Activated CD4-positive, alpha-beta T cell treated with anti-CD3 and anti-CD28 coated beads, Interleukin-2, amount 10 ng/mL, durations not matched to agents 7 days and 5 days (primary cell): ENCODE measurements around the gene ABCA3. TPM values are rescaled to one million over a fixed set of nuclear protein-coding genes. Genes with fewer than 3 reads are reported as not detected.

Experiments used
- CTCF ChIA-PET: fragments of 350-600 bp; sonication (Branson Sonifier 250); formaldehyde crosslinking; loops from one replicate; lab custom pipeline; 2021; ENCODE audit warnings: antibody characterized with exemption; lab: Charles Lee
- POLR2A ChIA-PET: fragments of 350-600 bp; sonication (Branson Sonifier 250); formaldehyde crosslinking; loops from one replicate; lab custom pipeline; 2021; ENCODE audit warnings: antibody characterized with exemption; lab: Charles Lee
- DNase-seq: peaks from one replicate; pipeline ENCODE4 v3.0.0-alpha.2; 2020
- H3K27ac Mint-ChIP-seq: one replicate; pipeline ENCODE4 v1.8.0; 2021; ENCODE audit warnings: mild to moderate bottlenecking, moderate library complexity, mixed read lengths
- H3K27me3 Mint-ChIP-seq: one replicate; pipeline ENCODE4 v1.8.0; 2021; ENCODE audit warnings: mixed read lengths
- H3K36me3 Mint-ChIP-seq: one replicate; pipeline ENCODE4 v1.8.0; 2021; ENCODE audit warnings: low read depth, mixed read lengths
- H3K4me1 Mint-ChIP-seq: one replicate; pipeline ENCODE4 v1.8.0; 2021; ENCODE audit warnings: mixed read lengths
- H3K4me3 Mint-ChIP-seq: one replicate; pipeline ENCODE4 v1.8.0; 2021; ENCODE audit warnings: mild to moderate bottlenecking, moderate library complexity, mixed read lengths
- H3K9me3 Mint-ChIP-seq: one replicate; pipeline ENCODE4 v1.8.0; 2021; ENCODE audit warnings: mixed read lengths
- total RNA-seq, 2 experiments: library from RNA; stranded (reverse); gene quantifications; one replicate each; pipeline ENCODE4 v1.2.3, GENCODE V29; 2021

ABCA3 gene
- total RNA-seq, 2 experiments from 2014 or later: 5.0 to 6.0 TPM

- ChIA-PET POLR2A (no interaction called here), CTCF (interaction anchor here (0.6 to 1.2 kb wide), 3 partner anchors 8 to 951 kb away, joined by 3 to 5 read pairs (median 3); no protein-coding TSS in a partner anchor)
- Mint-ChIP-seq H3K4me3 (no peak overlapping the region), H3K4me1 (no peaks in the 10 kb centered on the region), H3K9me3 (no peaks in the 10 kb centered on the region), H3K27me3 (no peaks in the 10 kb centered on the region), H3K36me3 (no peaks in the 10 kb centered on the region), H3K27ac (no peak overlapping the region)
- no peak for DNase-seq
Measured at GRCh38 chr16:2280981-2281542, 59.5 kb downstream of the ABCA3 start.

DNA sequence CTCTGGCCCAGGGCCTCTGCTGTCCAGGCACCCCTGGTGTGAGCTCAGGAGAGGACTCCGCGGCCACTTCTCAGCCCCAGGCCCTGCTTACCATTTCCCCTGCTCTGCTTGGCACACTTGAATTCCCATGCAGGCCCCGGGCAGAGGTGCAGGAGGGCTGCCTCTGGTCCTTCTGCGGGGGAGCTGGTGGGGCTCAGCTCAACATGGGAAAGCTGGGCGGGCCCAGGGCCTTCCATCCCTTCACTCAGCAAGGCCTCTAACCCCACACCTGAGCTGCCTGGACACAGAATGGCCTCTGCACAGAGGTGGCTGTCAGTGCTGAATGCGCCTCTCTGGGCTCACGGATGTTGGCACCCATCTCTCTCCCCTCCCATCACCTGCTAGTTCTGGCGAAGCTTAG lies 60.1 kb downstream of the ABCA3 start:
- no peaks in the 10 kb centered on the region for H3K9me3 Mint-ChIP-seq
- no peaks in the 10 kb centered on the region for H3K36me3 Mint-ChIP-seq
- no peaks in the 10 kb centered on the region for H3K27me3 Mint-ChIP-seq
- H3K4me3 Mint-ChIP-seq: no peak overlapping the region
- H3K27ac Mint-ChIP-seq: no peak overlapping the region
- ChIA-PET CTCF (interaction anchor here (0.5 to 1.2 kb wide), 2 partner anchors 9 to 299 kb away, joined by 3 to 5 read pairs; partner anchors contain the start of gene NOXO1), POLR2A (no interaction called here)
- H3K4me1 Mint-ChIP-seq: no peaks in the 10 kb centered on the region
- DNase-seq: no peak

GRCh38 chr16:2278956-2279800 lies 61.4 kb downstream of the ABCA3 start:
- no peak for DNase-seq
- Mint-ChIP-seq H3K9me3 (no peaks in the 10 kb centered on the region), H3K36me3 (no peaks in the 10 kb centered on the region), H3K4me1 (no peaks in the 10 kb centered on the region), H3K27me3 (no peaks in the 10 kb centered on the region), H3K4me3 (no peak overlapping the region), H3K27ac (no peak overlapping the region)
- POLR2A ChIA-PET: interaction anchor here (0.6 kb wide), 1 partner anchor 43 kb away, joined by 3 read pairs; no protein-coding TSS in a partner anchor
- CTCF ChIA-PET: interaction anchor here (0.6 to 1.1 kb wide), 5 partner anchors 8 to 33 kb away, joined by 3 to 4 read pairs (median 3); no protein-coding TSS in a partner anchor

GRCh38 chr16:2278272-2278608 lies 62.3 kb downstream of the ABCA3 start:
- no peak overlapping the region for H3K4me3 Mint-ChIP-seq
- ChIA-PET POLR2A (no interaction called here), CTCF (interaction anchor here (0.6 to 0.9 kb wide), 2 partner anchors 26 to 34 kb away, joined by 3 to 4 read pairs; no protein-coding TSS in a partner anchor)
- H3K36me3 Mint-ChIP-seq: no peaks in the 10 kb centered on the region
- H3K27ac Mint-ChIP-seq: no peak overlapping the region
- DNase-seq: no peak
- H3K9me3 Mint-ChIP-seq: no peaks in the 10 kb centered on the region
- no peaks in the 10 kb centered on the region for H3K27me3 Mint-ChIP-seq
- H3K4me1 Mint-ChIP-seq: no peaks in the 10 kb centered on the region

- no peak overlapping the region for H3K27ac Mint-ChIP-seq
- H3K27me3 Mint-ChIP-seq: no peaks in the 10 kb centered on the region
- ChIA-PET CTCF (interaction anchor here (0.6 kb wide), 1 partner anchor 1528 kb away, joined by 7 read pairs; no protein-coding TSS in a partner anchor), POLR2A (no interaction called here)
- no peaks in the 10 kb centered on the region for H3K4me1 Mint-ChIP-seq
- DNase-seq: no peak
- H3K9me3 Mint-ChIP-seq: no peaks in the 10 kb centered on the region
- no peak overlapping the region for H3K4me3 Mint-ChIP-seq
- no peaks in the 10 kb centered on the region for H3K36me3 Mint-ChIP-seq
Measured at GRCh38 chr16:2277466-2278271, 62.9 kb downstream of the ABCA3 start.

- no peak for DNase-seq
- Mint-ChIP-seq H3K9me3 (no peaks in the 10 kb centered on the region), H3K36me3 (no peaks in the 10 kb centered on the region), H3K27ac (no peak overlapping the region), H3K4me3 (no peak overlapping the region), H3K4me1 (no peaks in the 10 kb centered on the region), H3K27me3 (no peaks in the 10 kb centered on the region)
- ChIA-PET CTCF (no interaction called here), POLR2A (no interaction called here)
Measured at GRCh38 chr16:2276368-2277195, 63.9 kb downstream of the ABCA3 start.

GRCh38 chr16:2275476-2276367 lies 64.8 kb downstream of the ABCA3 start:
- no peaks in the 10 kb centered on the region for H3K9me3 Mint-ChIP-seq
- H3K27ac Mint-ChIP-seq: no peak overlapping the region
- no peak for DNase-seq
- no peaks in the 10 kb centered on the region for H3K36me3 Mint-ChIP-seq
- H3K4me1 Mint-ChIP-seq: no peaks in the 10 kb centered on the region
- ChIA-PET CTCF (no interaction called here), POLR2A (no interaction called here)
- no peak overlapping the region for H3K4me3 Mint-ChIP-seq
- no peaks in the 10 kb centered on the region for H3K27me3 Mint-ChIP-seq

- Mint-ChIP-seq H3K4me3 (no peak overlapping the region), H3K36me3 (no peaks in the 10 kb centered on the region), H3K27me3 (no peaks in the 10 kb centered on the region), H3K27ac (no peak overlapping the region), H3K4me1 (peaks cover 8% of the 10 kb centered on the region), H3K9me3 (no peaks in the 10 kb centered on the region)
- POLR2A ChIA-PET: no interaction called here
- CTCF ChIA-PET: interaction anchor here (0.6 kb wide), 1 partner anchor 210 kb away, joined by 3 read pairs; no protein-coding TSS in a partner anchor
- no peak for DNase-seq
Measured at GRCh38 chr16:2273931-2274330, 66.6 kb downstream of the ABCA3 start.

- no peak for DNase-seq
- POLR2A ChIA-PET: no interaction called here
Measured at GRCh38 chr16:2273484-2273883, 67.0 kb downstream of the ABCA3 start.

DNA sequence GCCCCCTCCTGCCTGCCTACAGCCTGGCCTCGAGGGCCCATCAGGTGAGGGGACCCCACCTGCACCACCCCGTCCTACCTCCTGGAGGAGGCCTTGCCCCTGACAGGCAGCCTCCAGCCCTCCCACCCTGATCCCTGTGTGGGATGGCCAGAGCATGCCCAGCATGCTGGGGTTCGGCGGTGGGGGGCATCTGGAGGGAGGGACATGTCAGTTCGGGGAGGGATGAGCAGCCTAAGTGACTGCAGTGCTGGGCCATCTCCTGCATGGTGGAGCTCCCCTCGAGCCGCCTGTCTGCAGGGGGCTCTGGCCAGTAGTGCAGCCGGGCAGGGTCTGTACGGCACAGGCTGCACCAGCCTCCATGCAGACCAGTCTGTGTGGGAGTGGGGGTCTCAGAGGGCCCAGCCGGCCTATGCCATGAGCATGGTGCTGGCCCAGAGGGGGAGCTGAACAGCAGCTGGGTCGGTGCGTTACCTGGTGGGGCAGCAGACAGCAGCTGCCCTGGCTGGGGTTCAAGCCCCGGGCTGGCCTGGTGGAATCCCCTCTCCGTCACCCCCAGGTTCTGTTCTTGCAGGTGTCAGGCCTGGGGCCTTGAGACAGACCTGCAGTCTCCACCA lies 68.6 kb downstream of the ABCA3 start:
- no peak overlapping the region for H3K4me3 Mint-ChIP-seq
- POLR2A ChIA-PET: no interaction called here
- no peaks in the 10 kb centered on the region for H3K27me3 Mint-ChIP-seq
- H3K9me3 Mint-ChIP-seq: no peaks in the 10 kb centered on the region
- no peak for DNase-seq
- H3K27ac Mint-ChIP-seq: no peak overlapping the region
- H3K4me1 Mint-ChIP-seq: peaks cover 9% of the 10 kb centered on the region
- H3K36me3 Mint-ChIP-seq: peaks cover 5% of the 10 kb centered on the region
- CTCF ChIA-PET: interaction anchor here (1.0 kb wide), 1 partner anchor 20 kb away, joined by 3 read pairs; the partner anchor contains the start of gene ECI1

More at GRCh38 chr16:2273484-2273883, 67.0 kb downstream of the ABCA3 start:
- Mint-ChIP-seq H3K4me3 (no peak overlapping the region), H3K9me3 (no peaks in the 10 kb centered on the region), H3K36me3 (no peaks in the 10 kb centered on the region), H3K27ac (no peak overlapping the region), H3K27me3 (no peaks in the 10 kb centered on the region), H3K4me1 (peaks cover 8% of the 10 kb centered on the region)
- CTCF ChIA-PET: no interaction called here
